ENCODE measurements around the gene CADM2. TPM values are rescaled to one million over a fixed set of nuclear protein-coding genes. Genes with fewer than 3 reads are reported as not detected.
"Not testable (repeated sequence)": the region's sequence is repeated elsewhere in the genome, so short reads cannot be mapped to it uniquely, and the experiment has no call there.

Gene CADM2
- total RNA-seq, 1 donor = not detected

GRCh38 chr3:85504785-85505511 lies 546.2 kb downstream of the CADM2 start:
- H3K27ac ChIP-seq (ENCODE audit: low read depth, low read length); H3K36me3 ChIP-seq (ENCODE audit: insufficient read depth, low read length); H3K9me3 ChIP-seq (ENCODE audit: low read depth, low read length); H3K27me3 ChIP-seq (ENCODE audit: insufficient read depth, low read length); H3K4me2 ChIP-seq (ENCODE audit: insufficient read depth, low read length); H2AFZ ChIP-seq (ENCODE audit: low read length); H3K4me3 ChIP-seq (ENCODE audit: insufficient read depth, low read length); H4K20me1 ChIP-seq (ENCODE audit: insufficient read depth, low read length); H3K4me1 ChIP-seq (ENCODE audit: insufficient read depth, low read length); DNase-seq (ENCODE audit: insufficient read length, low spot score, missing footprints); H3K79me2 ChIP-seq (ENCODE audit: insufficient read depth, low read length): not testable (repeated sequence)

GRCh38 chr3:85507052-85507451 lies 548.3 kb downstream of the CADM2 start:
- not testable (repeated sequence) for H3K4me2 ChIP-seq (ENCODE audit: insufficient read depth, low read length); H3K79me2 ChIP-seq (ENCODE audit: insufficient read depth, low read length); H2AFZ ChIP-seq (ENCODE audit: low read length); H3K27me3 ChIP-seq (ENCODE audit: insufficient read depth, low read length); H3K36me3 ChIP-seq (ENCODE audit: insufficient read depth, low read length); H3K9me3 ChIP-seq (ENCODE audit: low read depth, low read length); H3K27ac ChIP-seq (ENCODE audit: low read depth, low read length); H4K20me1 ChIP-seq (ENCODE audit: insufficient read depth, low read length); DNase-seq (ENCODE audit: insufficient read length, low spot score, missing footprints); H3K4me1 ChIP-seq (ENCODE audit: insufficient read depth, low read length); H3K4me3 ChIP-seq (ENCODE audit: insufficient read depth, low read length)

GRCh38 chr3:85508659-85509058 lies 549.9 kb downstream of the CADM2 start:
- Histone ChIP-seq H3K79me2 (ENCODE audit: insufficient read depth, low read length) (no peaks in the 10 kb centered on the region), H3K9me3 (ENCODE audit: low read depth, low read length) (no peaks in the 10 kb centered on the region), H3K27ac (ENCODE audit: low read depth, low read length) (no peak overlapping the region), H3K4me3 (ENCODE audit: insufficient read depth, low read length) (no peak overlapping the region), H3K36me3 (ENCODE audit: insufficient read depth, low read length) (no peaks in the 10 kb centered on the region), H3K4me1 (ENCODE audit: insufficient read depth, low read length) (no peaks in the 10 kb centered on the region), H3K27me3 (ENCODE audit: insufficient read depth, low read length) (no peaks in the 10 kb centered on the region), H2AFZ (ENCODE audit: low read length) (no peak overlapping the region), H4K20me1 (ENCODE audit: insufficient read depth, low read length) (no peaks in the 10 kb centered on the region), H3K4me2 (ENCODE audit: insufficient read depth, low read length) (no peak overlapping the region)
- no peak for TF ChIP-seq CTCF (IDR thresholded peaks at IDR 0.05; ENCODE audit: extremely low read depth, low read depth, low read length)
- no peak for DNase-seq (ENCODE audit: insufficient read length, low spot score, missing footprints)

GRCh38 chr3:85516146-85516545 lies 557.4 kb downstream of the CADM2 start:
- no peaks in the 10 kb centered on the region for H3K4me1 ChIP-seq (ENCODE audit: insufficient read depth, low read length)
- no peak for DNase-seq (ENCODE audit: insufficient read length, low spot score, missing footprints)
- H3K9me3 ChIP-seq (ENCODE audit: low read depth, low read length) = no peaks in the 10 kb centered on the region
- no peak overlapping the region for H3K27ac ChIP-seq (ENCODE audit: low read depth, low read length)
- H2AFZ ChIP-seq (ENCODE audit: low read length) = no peak overlapping the region
- H3K79me2 ChIP-seq (ENCODE audit: insufficient read depth, low read length) = no peaks in the 10 kb centered on the region
- no peak overlapping the region for H3K4me2 ChIP-seq (ENCODE audit: insufficient read depth, low read length)
- no peak for TF ChIP-seq CTCF (IDR thresholded peaks at IDR 0.05; ENCODE audit: extremely low read depth, low read depth, low read length)
- H4K20me1 ChIP-seq (ENCODE audit: insufficient read depth, low read length) = no peaks in the 10 kb centered on the region
- H3K36me3 ChIP-seq (ENCODE audit: insufficient read depth, low read length) = no peaks in the 10 kb centered on the region
- no peaks in the 10 kb centered on the region for H3K27me3 ChIP-seq (ENCODE audit: insufficient read depth, low read length)
- no peak overlapping the region for H3K4me3 ChIP-seq (ENCODE audit: insufficient read depth, low read length)

- no peak overlapping the region for H3K4me3 ChIP-seq (ENCODE audit: insufficient read depth, low read length)
- no peak for TF ChIP-seq CTCF (IDR thresholded peaks at IDR 0.05; ENCODE audit: extremely low read depth, low read depth, low read length)
- H3K79me2 ChIP-seq (ENCODE audit: insufficient read depth, low read length) = no peaks in the 10 kb centered on the region
- H3K4me1 ChIP-seq (ENCODE audit: insufficient read depth, low read length) = no peaks in the 10 kb centered on the region
- H2AFZ ChIP-seq (ENCODE audit: low read length) = no peak overlapping the region
- H3K27ac ChIP-seq (ENCODE audit: low read depth, low read length) = no peak overlapping the region
- no peak for DNase-seq (ENCODE audit: insufficient read length, low spot score, missing footprints)
- H4K20me1 ChIP-seq (ENCODE audit: insufficient read depth, low read length) = no peaks in the 10 kb centered on the region
- no peaks in the 10 kb centered on the region for H3K36me3 ChIP-seq (ENCODE audit: insufficient read depth, low read length)
- no peak overlapping the region for H3K4me2 ChIP-seq (ENCODE audit: insufficient read depth, low read length)
- no peaks in the 10 kb centered on the region for H3K27me3 ChIP-seq (ENCODE audit: insufficient read depth, low read length)
- H3K9me3 ChIP-seq (ENCODE audit: low read depth, low read length) = no peaks in the 10 kb centered on the region
These were observed 565.3 kb downstream of the CADM2 start for GRCh38 chr3:85524104-85524503.

All from osteoblast (primary cell).